GM23248 (cell line): ENCODE results near the gene FOXD1.

Experiments used
- EZH2 ChIP-seq: fragments of 200-600 bp; sonication (generic); IDR thresholded peaks from 2 replicates; pipeline ENCODE4 v1.6.1; 2018; ENCODE audit warnings: antibody characterized with exemption, mild to moderate bottlenecking; ENCODE audit not compliant: insufficient read depth, poor library complexity, severe bottlenecking
- EZH2phosphoT487 ChIP-seq: fragments of 200-600 bp; sonication (generic); IDR thresholded peaks from 2 replicates; pipeline ENCODE4 v1.6.1; 2018; ENCODE audit warnings: antibody characterized with exemption, moderate library complexity, mild to moderate bottlenecking, low read depth; ENCODE audit not compliant: insufficient read depth

GRCh38 chr5:73482383-73483136, 34.0 kb upstream of the FOXD1 start:
- no peak for TF ChIP-seq EZH2
- no peak for TF ChIP-seq EZH2phosphoT487
